NCI-H82 (cell line): ENCODE results near the gene SPRED3.
"Not testable (repeated sequence)": the region's sequence is repeated elsewhere in the genome, so short reads cannot be mapped to it uniquely, and the experiment has no call there.

Experiments used
- DNase-seq: peaks from one replicate; lab custom pipeline; 2025; lab: John Stamatoyannopoulos, UW

Gene SPRED3

DNA sequence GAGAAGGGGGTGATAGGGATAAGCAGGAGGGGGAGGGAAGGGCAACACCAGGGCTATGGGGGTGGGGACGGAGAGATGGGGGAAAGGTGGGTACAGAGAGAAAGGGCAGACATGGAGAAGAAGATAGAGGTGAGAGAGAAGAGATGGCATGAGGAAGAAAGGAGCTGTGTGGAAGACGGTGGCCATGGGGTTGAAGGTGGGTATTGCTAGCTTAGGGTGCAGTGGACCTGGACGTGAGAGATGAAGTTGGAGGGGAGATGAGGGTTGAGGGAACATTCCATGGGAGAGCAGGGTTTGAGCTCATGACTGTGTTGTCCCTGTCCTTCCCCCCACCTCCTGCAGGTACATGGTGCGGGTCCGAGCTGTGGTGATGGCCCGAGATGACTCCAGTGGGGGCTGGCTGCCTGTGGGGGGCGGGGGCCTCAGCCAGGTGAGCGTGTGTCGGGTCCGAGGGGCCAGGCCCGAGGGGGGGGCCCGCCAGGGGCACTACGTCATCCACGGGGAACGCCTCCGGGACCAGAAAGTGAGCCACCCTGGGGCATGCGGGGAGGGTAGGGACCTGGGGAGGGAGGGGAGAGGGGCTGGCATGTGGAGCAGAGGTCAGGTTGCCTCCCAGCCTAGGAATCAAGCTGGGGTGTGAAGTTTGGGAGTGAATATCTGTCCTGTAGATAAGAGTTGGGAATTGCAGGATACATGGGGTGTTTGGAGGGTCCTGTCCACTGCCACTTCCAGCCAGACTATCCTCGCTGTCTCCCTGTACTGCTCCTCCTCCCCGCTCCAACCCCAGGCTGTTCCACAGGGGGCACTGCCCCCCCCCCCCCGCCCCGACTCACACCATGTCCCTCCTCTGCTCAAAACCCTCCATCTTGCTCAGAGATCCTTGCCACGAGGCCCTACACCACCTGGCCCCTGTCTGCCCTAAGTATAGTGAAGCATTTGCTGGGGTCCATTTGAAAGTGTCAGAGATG is 1.7 kb downstream of the SPRED3 start:
- DNase-seq, result no peak

- DNase-seq, result no peak
Observed at GRCh38 chr19:38391911-38392464, 3.5 kb downstream of the SPRED3 start.

DNA sequence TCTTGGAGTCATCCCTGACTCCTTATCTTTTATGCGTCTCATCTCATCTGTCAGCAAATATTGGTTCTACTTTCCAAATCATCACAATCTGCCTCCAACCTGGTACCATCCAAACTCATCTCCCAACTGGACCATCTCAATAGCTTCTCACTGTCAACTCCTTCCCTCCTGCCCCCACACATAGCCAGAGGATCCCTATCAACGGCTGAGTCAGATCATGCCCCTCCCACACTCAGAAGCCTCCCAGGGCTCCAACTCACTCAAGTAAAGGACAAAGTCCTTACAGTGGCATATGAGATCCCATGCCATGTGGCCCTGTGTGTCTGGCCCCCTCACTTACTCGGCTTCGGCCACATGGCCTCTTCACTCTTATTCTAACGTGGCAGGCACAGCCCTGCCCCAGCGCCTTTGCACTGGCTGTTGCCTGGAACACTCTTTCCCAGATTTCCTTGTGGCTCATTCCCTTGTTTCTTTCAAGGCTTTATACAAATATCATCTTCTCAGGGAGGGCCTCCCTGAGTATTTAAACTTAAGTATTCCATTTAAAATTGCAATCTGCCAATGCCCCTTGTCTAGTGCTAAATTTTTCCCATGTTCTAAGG is 4.3 kb downstream of the SPRED3 start:
- DNase-seq, result no peak

DNA sequence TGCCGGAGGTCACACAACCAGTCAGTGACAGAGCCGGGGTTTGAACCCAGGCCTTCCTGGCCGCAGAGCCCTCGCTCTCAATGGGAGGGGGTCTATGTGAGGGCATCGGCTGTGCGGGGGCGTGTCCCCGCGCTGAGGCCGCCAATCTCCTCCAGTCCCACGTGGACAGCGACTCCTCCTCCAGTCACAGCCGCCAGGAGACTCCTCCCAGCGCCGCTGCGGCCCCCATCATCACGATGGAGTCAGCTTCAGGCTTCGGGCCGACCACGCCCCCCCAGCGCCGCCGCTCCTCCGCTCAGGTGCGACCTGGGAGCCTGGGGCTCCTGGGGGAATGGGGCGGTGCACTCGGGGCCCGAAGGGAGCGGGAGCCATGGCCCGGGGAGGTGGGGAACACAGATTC is 6.0 kb downstream of the SPRED3 start:
- DNase-seq, result peak; percentile 91

- no peak for DNase-seq
Observed at GRCh38 chr19:38395381-38396114, 7.1 kb downstream of the SPRED3 start.

GRCh38 chr19:38399081-38399480 is 10.6 kb downstream of the SPRED3 start:
- no peak for DNase-seq

DNA sequence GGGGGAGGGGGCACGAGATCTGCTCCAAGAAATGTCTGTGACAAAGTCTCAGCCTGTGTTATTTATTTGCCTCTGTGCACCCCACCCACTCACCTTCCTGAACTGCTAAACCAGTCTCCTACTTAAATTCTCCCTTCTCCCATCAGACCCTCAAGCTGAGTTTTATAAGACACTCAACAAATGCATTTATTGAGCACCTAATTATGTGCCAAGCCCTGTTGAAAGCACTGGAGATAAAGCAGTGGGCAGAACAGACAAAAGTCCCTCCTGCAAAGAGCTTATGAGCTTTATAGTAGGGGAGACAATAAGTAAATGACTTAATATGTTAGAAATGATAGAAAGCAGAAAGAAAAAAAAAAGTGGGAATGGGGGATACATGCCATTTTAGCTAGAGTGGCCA is 11.0 kb downstream of the SPRED3 start:
- DNase-seq, result no peak

DNA sequence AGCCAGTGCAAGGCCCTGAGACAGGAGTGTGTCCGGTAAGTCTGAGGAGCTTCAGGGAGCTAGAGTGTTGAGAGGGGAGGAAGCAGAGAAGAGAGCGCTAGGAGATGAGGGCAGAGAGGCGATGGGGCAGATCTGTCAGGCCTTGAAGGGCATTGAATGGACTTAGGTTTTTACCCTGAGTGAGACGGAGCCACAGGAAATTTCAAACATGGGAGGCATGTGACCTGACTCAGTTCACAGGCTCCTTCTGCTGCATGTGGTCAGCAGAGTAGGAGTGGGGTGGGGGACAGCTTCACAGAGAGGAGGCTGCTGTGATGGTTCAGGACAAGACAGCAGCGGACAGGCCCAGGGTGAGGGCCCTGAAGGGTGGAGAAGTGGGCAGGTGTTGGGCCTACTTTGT is 11.9 kb downstream of the SPRED3 start:
- DNase-seq, result no peak

GRCh38 chr19:38401148-38401547 is 12.7 kb downstream of the SPRED3 start:
- no peak for DNase-seq

GRCh38 chr19:38402623-38402966 is 14.1 kb downstream of the SPRED3 start:
- DNase-seq, result no peak

- DNase-seq, result peak; percentile 99
Observed at GRCh38 chr19:38402967-38403674, 14.6 kb downstream of the SPRED3 start, which contains the start of gene FAM98C. Gene FAM98C, plus strand, starts transcription at chr19:38403093. Its CDS starts 61 bp downstream, at chr19:38403154.

DNA sequence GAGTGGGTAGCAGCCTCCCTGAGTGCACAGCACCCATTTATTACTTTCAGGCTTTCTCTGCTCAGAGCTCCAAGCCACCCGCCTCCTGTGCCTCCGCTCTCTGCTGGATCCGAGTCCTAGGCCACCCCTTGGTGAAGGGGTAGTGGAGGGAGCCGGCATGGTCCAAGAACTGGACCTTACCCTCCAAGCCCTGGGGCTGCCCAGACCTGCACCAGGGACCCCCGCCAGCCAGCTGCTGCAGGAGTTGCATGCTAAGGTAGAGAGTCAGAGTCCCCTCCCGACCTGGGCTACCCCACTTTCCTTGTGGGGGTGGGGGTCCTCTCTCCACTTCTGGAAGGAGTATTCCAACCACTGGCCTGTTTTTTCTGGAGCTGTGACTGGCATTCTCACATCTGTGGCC is 16.4 kb downstream of the SPRED3 start:
- DNase-seq, result no peak

GRCh38 chr19:38405276-38405675 is 16.8 kb downstream of the SPRED3 start:
- DNase-seq, result no peak

GRCh38 chr19:38409631-38410133 is 21.2 kb downstream of the SPRED3 start:
- DNase-seq, result no peak

GRCh38 chr19:38410407-38410806 is 21.9 kb downstream of the SPRED3 start:
- DNase-seq, result not testable (repeated sequence)

GRCh38 chr19:38411041-38411712 is 22.7 kb downstream of the SPRED3 start:
- no peak for DNase-seq

GRCh38 chr19:38411898-38412297 is 23.4 kb downstream of the SPRED3 start:
- not testable (repeated sequence) for DNase-seq

DNA sequence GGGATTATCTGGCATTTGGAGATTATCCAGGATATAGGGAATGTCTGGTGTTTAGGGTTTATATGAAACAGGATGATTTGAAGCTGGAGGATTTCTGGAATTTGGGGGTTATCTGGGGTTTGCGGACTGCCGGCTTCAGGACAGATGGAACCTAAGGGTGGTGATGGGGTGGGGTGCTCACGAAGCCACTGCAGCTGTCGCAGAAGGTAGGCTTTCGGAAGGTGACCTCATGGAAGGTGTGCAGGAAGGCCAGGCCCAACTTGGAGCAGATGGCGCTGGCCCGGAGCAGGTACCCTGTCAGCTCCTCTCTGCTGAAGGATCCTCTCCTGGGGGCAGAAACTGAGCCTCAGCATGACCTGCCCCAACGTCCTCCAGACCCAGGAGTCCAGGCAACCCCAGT is 24.0 kb downstream of the SPRED3 start:
- peak; percentile 88 for DNase-seq

DNA sequence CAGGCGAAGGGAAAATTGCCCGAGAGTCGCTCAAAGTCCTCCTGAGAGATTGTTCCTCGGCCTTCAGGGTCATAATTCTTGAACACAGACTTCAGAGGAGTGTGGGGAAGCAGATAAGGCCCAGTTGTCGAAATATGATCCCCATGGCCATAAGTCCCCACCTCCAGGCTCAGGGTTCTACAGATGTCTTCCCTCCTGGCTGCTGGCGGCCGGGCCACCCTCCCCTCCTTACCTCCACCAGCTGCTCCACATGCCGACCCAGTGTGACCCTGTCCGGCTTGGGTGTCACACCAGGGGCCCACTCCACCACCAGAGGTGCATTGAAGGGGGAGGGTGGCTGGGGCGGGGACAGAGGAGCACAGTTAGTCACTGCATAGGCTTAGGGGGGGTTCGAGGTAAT is 24.5 kb downstream of the SPRED3 start:
- DNase-seq, result peak; percentile 82

- no peak for DNase-seq
Observed at GRCh38 chr19:38413416-38413815, 24.9 kb downstream of the SPRED3 start.

DNA sequence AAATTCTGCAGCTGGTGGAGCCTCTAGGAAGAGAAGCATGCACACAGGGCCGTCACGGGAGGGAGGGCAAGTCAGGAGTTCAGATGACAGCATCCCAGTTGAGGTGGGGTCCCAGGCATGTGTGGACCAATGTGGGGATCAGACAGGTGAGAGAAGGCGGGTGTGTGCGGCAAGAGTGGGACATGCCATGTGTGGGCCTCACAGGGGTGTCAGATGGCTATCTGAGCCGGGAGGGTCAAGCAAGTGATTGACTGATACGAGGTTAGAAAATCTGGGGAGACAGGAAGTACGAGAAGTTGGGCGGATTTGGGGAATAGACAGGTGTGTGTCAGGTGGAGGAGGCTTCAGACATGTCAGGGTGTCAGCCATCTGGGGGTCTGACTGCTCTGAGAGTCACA is 28.6 kb downstream of the SPRED3 start:
- no peak for DNase-seq
